NB4 (cell line): ENCODE measurements around the gene MRNIP.

Experiments
- DNase-seq: peaks from one replicate; pipeline ENCODE4 v3.0.0; 2010; ENCODE audit warnings: low read depth
- H3K4me3 ChIP-seq: one replicate; pipeline ENCODE4 v1.5.1; 2011; ENCODE audit warnings: mild to moderate bottlenecking, low read depth, low read length, moderate library complexity
- CTCF ChIP-seq: IDR thresholded peaks from one replicate; pipeline ENCODE4 v1.5.1; 2012; ENCODE audit warnings: low read depth, low read length
- MYC ChIP-seq: IDR thresholded peaks from 2 replicates; pipeline ENCODE4 v1.6.1; 2011; ENCODE audit warnings: low read depth, low read length
- POLR2A ChIP-seq: IDR thresholded peaks from 2 replicates; pipeline ENCODE4 v1.6.1; 2011; ENCODE audit warnings: mild to moderate bottlenecking; ENCODE audit not compliant: insufficient read length; ENCODE audit errors: extremely low read depth
- TF ChIP-seq, protein P1 (sequence below): IDR thresholded peaks from 2 replicates; pipeline ENCODE4 v1.6.1; 2011; ENCODE audit warnings: low read depth, low read length

Gene MRNIP

GRCh38 chr5:179829732-179830435 is 28.7 kb downstream of the MRNIP start:
- no peak for TF ChIP-seq CTCF
- no peak for TF ChIP-seq MYC
- TF ChIP-seq POLR2A, result no peak
- TF ChIP-seq, protein P1, sequence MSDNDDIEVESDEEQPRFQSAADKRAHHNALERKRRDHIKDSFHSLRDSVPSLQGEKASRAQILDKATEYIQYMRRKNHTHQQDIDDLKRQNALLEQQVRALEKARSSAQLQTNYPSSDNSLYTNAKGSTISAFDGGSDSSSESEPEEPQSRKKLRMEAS, result no peak
- no peak for DNase-seq
- no peak overlapping the region for H3K4me3 ChIP-seq

- TF ChIP-seq POLR2A (no peak), MYC (no peak), CTCF (no peak)
- TF ChIP-seq, protein P1, result no peak
- no peak for DNase-seq
- no peak overlapping the region for H3K4me3 ChIP-seq
Observed at GRCh38 chr5:179828756-179829421, 29.7 kb downstream of the MRNIP start.

GRCh38 chr5:179827680-179828079 is 30.9 kb downstream of the MRNIP start:
- no peak overlapping the region for H3K4me3 ChIP-seq
- TF ChIP-seq MYC (peak; percentile 60; the same call in 1 of the 2 replicates), POLR2A (no peak)
- TF ChIP-seq, protein P1, result peak; percentile 53
- peak; percentile 93 for DNase-seq

DNA sequence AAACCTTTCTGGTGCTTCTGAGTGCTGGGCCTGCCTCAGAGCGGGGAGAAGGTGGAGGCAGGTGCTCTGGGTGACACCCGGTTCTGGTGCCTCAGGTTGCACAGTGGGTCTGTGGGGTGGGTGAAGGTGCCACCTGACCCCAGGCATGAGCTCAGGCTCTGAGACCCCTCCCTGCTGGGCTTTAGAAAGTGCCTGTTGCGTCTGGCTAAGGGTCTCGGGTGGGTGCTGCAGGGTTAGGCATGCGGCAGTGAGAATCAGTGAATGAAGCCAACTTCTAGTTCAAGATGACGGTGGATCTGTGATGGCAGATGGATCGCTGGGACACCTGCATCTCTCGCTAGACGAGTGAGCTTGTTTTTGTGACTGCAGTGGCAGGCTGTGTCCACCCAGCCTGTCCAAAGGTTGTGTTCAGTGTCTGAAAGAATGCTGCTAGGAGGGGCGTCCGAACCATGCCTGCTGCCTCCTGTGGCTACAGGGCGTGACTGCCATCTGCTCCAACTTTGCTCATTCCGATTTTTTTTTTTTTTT is 32.9 kb downstream of the MRNIP start:
- no peak for DNase-seq
- H3K4me3 ChIP-seq, result no peak overlapping the region
- TF ChIP-seq, protein P1, result no peak
- TF ChIP-seq POLR2A, result no peak
- no peak for TF ChIP-seq CTCF
- TF ChIP-seq MYC, result no peak

DNA sequence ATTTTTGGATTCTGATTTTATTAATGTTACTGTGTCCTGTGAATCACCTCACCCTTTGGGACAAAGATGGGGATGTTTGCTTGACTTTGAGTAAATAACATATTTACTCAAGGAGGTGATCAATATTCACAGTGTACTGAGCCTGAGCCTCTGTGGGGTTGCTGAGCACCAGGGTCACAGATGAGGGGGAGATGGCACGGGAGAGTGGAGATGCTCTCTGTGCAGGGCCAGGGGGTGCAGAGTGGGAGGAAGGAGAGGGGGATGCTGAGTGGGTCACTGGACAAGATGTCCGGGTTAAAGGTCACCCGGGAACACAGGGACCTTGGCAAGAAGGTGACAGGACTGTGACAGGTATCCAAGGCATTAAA is 33.9 kb downstream of the MRNIP start:
- no peak for TF ChIP-seq MYC
- no peak for TF ChIP-seq CTCF
- TF ChIP-seq, protein P1, result no peak
- TF ChIP-seq POLR2A, result no peak
- no peak overlapping the region for H3K4me3 ChIP-seq
- DNase-seq, result no peak
